ENCODE data around the gene CEMIP. TPM values are rescaled to one million over a fixed set of nuclear protein-coding genes. Genes with fewer than 3 reads are reported as not detected.

CEMIP gene
- total RNA-seq, 1 donor from 2014 or later: 0.52 TPM

- Histone ChIP-seq H3K27ac (ENCODE audit: low read depth, low read length) (no peak overlapping the region), H3K9ac (ENCODE audit: low read depth in 1 of 3, low read length in 3 of 3) (no peak overlapping the region), H3K27me3 (ENCODE audit: control insufficient read depth in 3 of 3, insufficient read depth in 3 of 3, low read length in 3 of 3) (no peaks in the 10 kb centered on the region), H3K4me3 (ENCODE audit: low read length in 3 of 3) (no peak overlapping the region), H3K9me3 (ENCODE audit: control insufficient read depth in 3 of 3, low read length in 3 of 3) (no peaks in the 10 kb centered on the region), H3K36me3 (ENCODE audit: control insufficient read depth in 3 of 3, insufficient read depth in 3 of 3, low read length in 3 of 3) (no peaks in the 10 kb centered on the region), H3K4me1 (ENCODE audit: control insufficient read depth in 3 of 3, insufficient read depth in 3 of 3, low read length in 3 of 3) (peaks cover 0 to 4% (median 0%) of the 10 kb centered on the region in 3 donors)
Measured at GRCh38 chr15:80815106-80815505, 35.9 kb downstream of the CEMIP start.

GRCh38 chr15:80816049-80816653, 37.0 kb downstream of the CEMIP start:
- Histone ChIP-seq H3K27ac (ENCODE audit: low read depth, low read length) (no peak overlapping the region), H3K36me3 (ENCODE audit: control insufficient read depth in 3 of 3, insufficient read depth in 3 of 3, low read length in 3 of 3) (no peaks in the 10 kb centered on the region), H3K27me3 (ENCODE audit: control insufficient read depth in 3 of 3, insufficient read depth in 3 of 3, low read length in 3 of 3) (no peaks in the 10 kb centered on the region), H3K9ac (ENCODE audit: low read depth in 1 of 3, low read length in 3 of 3) (no peak overlapping the region), H3K4me1 (ENCODE audit: control insufficient read depth in 3 of 3, insufficient read depth in 3 of 3, low read length in 3 of 3) (peaks cover 0 to 4% (median 0%) of the 10 kb centered on the region in 3 donors), H3K9me3 (ENCODE audit: control insufficient read depth in 3 of 3, low read length in 3 of 3) (no peaks in the 10 kb centered on the region), H3K4me3 (ENCODE audit: low read length in 3 of 3) (no peak overlapping the region)

GRCh38 chr15:80816936-80817335, 37.8 kb downstream of the CEMIP start:
- H3K27ac ChIP-seq (ENCODE audit: low read depth, low read length): no peak overlapping the region
- H3K27me3 ChIP-seq (ENCODE audit: control insufficient read depth in 3 of 3, insufficient read depth in 3 of 3, low read length in 3 of 3): no peaks in the 10 kb centered on the region
- H3K4me3 ChIP-seq (ENCODE audit: low read length in 3 of 3): no peak overlapping the region
- no peak overlapping the region for H3K9ac ChIP-seq (ENCODE audit: low read depth in 1 of 3, low read length in 3 of 3)
- H3K36me3 ChIP-seq (ENCODE audit: control insufficient read depth in 3 of 3, insufficient read depth in 3 of 3, low read length in 3 of 3): no peaks in the 10 kb centered on the region
- peaks cover 0 to 4% (median 0%) of the 10 kb centered on the region in 3 donors for H3K4me1 ChIP-seq (ENCODE audit: control insufficient read depth in 3 of 3, insufficient read depth in 3 of 3, low read length in 3 of 3)
- no peaks in the 10 kb centered on the region for H3K9me3 ChIP-seq (ENCODE audit: control insufficient read depth in 3 of 3, low read length in 3 of 3)

- no peaks in the 10 kb centered on the region for H3K9me3 ChIP-seq (ENCODE audit: control insufficient read depth in 3 of 3, low read length in 3 of 3)
- H3K27ac ChIP-seq (ENCODE audit: low read depth, low read length): no peak overlapping the region
Measured at GRCh38 chr15:80817901-80818300, 38.7 kb downstream of the CEMIP start.

GRCh38 chr15:80819001-80819400, 39.8 kb downstream of the CEMIP start:
- Histone ChIP-seq H3K4me1 (ENCODE audit: control insufficient read depth in 3 of 3, insufficient read depth in 3 of 3, low read length in 3 of 3) (peaks cover 0 to 4% (median 0%) of the 10 kb centered on the region in 3 donors), H3K36me3 (ENCODE audit: control insufficient read depth in 3 of 3, insufficient read depth in 3 of 3, low read length in 3 of 3) (no peaks in the 10 kb centered on the region), H3K9me3 (ENCODE audit: control insufficient read depth in 3 of 3, low read length in 3 of 3) (no peaks in the 10 kb centered on the region), H3K27me3 (ENCODE audit: control insufficient read depth in 3 of 3, insufficient read depth in 3 of 3, low read length in 3 of 3) (peaks cover 0 to 5% (median 0%) of the 10 kb centered on the region in 3 donors), H3K9ac (ENCODE audit: low read depth in 1 of 3, low read length in 3 of 3) (no peak overlapping the region), H3K4me3 (ENCODE audit: low read length in 3 of 3) (no peak overlapping the region), H3K27ac (ENCODE audit: low read depth, low read length) (no peak overlapping the region)

More at GRCh38 chr15:80817901-80818300, 38.7 kb downstream of the CEMIP start:
- peaks cover 0 to 3% (median 0%) of the 10 kb centered on the region in 3 donors for H3K27me3 ChIP-seq (ENCODE audit: control insufficient read depth in 3 of 3, insufficient read depth in 3 of 3, low read length in 3 of 3)
- H3K4me3 ChIP-seq (ENCODE audit: low read length in 3 of 3): no peak overlapping the region
- H3K36me3 ChIP-seq (ENCODE audit: control insufficient read depth in 3 of 3, insufficient read depth in 3 of 3, low read length in 3 of 3): no peaks in the 10 kb centered on the region
- H3K4me1 ChIP-seq (ENCODE audit: control insufficient read depth in 3 of 3, insufficient read depth in 3 of 3, low read length in 3 of 3): peaks cover 0 to 4% (median 0%) of the 10 kb centered on the region in 3 donors
- H3K9ac ChIP-seq (ENCODE audit: low read depth in 1 of 3, low read length in 3 of 3): no peak overlapping the region

- no peaks in the 10 kb centered on the region for H3K9me3 ChIP-seq (ENCODE audit: control insufficient read depth in 3 of 3, low read length in 3 of 3)
- H3K4me3 ChIP-seq (ENCODE audit: low read length in 3 of 3): no peak overlapping the region
- H3K4me1 ChIP-seq (ENCODE audit: control insufficient read depth in 3 of 3, insufficient read depth in 3 of 3, low read length in 3 of 3): peaks cover 0 to 4% (median 1%) of the 10 kb centered on the region in 3 donors
- no peak overlapping the region for H3K27ac ChIP-seq (ENCODE audit: low read depth, low read length)
- no peak overlapping the region for H3K9ac ChIP-seq (ENCODE audit: low read depth in 1 of 3, low read length in 3 of 3)
- no peaks in the 10 kb centered on the region for H3K36me3 ChIP-seq (ENCODE audit: control insufficient read depth in 3 of 3, insufficient read depth in 3 of 3, low read length in 3 of 3)
- H3K27me3 ChIP-seq (ENCODE audit: control insufficient read depth in 3 of 3, insufficient read depth in 3 of 3, low read length in 3 of 3): peaks cover 0 to 6% (median 0%) of the 10 kb centered on the region in 3 donors
Measured at GRCh38 chr15:80820092-80820491, 40.9 kb downstream of the CEMIP start.

- Histone ChIP-seq H3K9ac (ENCODE audit: low read depth in 1 of 3, low read length in 3 of 3) (no peak overlapping the region), H3K27me3 (ENCODE audit: control insufficient read depth in 3 of 3, insufficient read depth in 3 of 3, low read length in 3 of 3) (peaks cover 0 to 6% (median 0%) of the 10 kb centered on the region in 3 donors), H3K36me3 (ENCODE audit: control insufficient read depth in 3 of 3, insufficient read depth in 3 of 3, low read length in 3 of 3) (no peaks in the 10 kb centered on the region), H3K9me3 (ENCODE audit: control insufficient read depth in 3 of 3, low read length in 3 of 3) (no peaks in the 10 kb centered on the region), H3K27ac (ENCODE audit: low read depth, low read length) (no peak overlapping the region), H3K4me1 (ENCODE audit: control insufficient read depth in 3 of 3, insufficient read depth in 3 of 3, low read length in 3 of 3) (peaks cover 3 to 5% (median 4%) of the 10 kb centered on the region in 3 donors), H3K4me3 (ENCODE audit: low read length in 3 of 3) (no peak overlapping the region)
Measured at GRCh38 chr15:80822256-80822655, 43.1 kb downstream of the CEMIP start.

- Histone ChIP-seq H3K4me3 (ENCODE audit: low read length in 3 of 3) (no peak overlapping the region), H3K36me3 (ENCODE audit: control insufficient read depth in 3 of 3, insufficient read depth in 3 of 3, low read length in 3 of 3) (no peaks in the 10 kb centered on the region), H3K4me1 (ENCODE audit: control insufficient read depth in 3 of 3, insufficient read depth in 3 of 3, low read length in 3 of 3) (peaks cover 3 to 5% (median 4%) of the 10 kb centered on the region in 3 donors), H3K27me3 (ENCODE audit: control insufficient read depth in 3 of 3, insufficient read depth in 3 of 3, low read length in 3 of 3) (peaks cover 0 to 6% (median 0%) of the 10 kb centered on the region in 3 donors), H3K9ac (ENCODE audit: low read depth in 1 of 3, low read length in 3 of 3) (no peak overlapping the region), H3K27ac (ENCODE audit: low read depth, low read length) (no peak overlapping the region), H3K9me3 (ENCODE audit: control insufficient read depth in 3 of 3, low read length in 3 of 3) (no peaks in the 10 kb centered on the region)
Measured at GRCh38 chr15:80822676-80823075, 43.5 kb downstream of the CEMIP start.

- Histone ChIP-seq H3K9ac (ENCODE audit: low read depth in 1 of 3, low read length in 3 of 3) (no peak overlapping the region), H3K4me1 (ENCODE audit: control insufficient read depth in 3 of 3, insufficient read depth in 3 of 3, low read length in 3 of 3) (peaks cover 3 to 5% (median 4%) of the 10 kb centered on the region in 3 donors), H3K27ac (ENCODE audit: low read depth, low read length) (no peak overlapping the region), H3K9me3 (ENCODE audit: control insufficient read depth in 3 of 3, low read length in 3 of 3) (no peaks in the 10 kb centered on the region), H3K36me3 (ENCODE audit: control insufficient read depth in 3 of 3, insufficient read depth in 3 of 3, low read length in 3 of 3) (no peaks in the 10 kb centered on the region), H3K4me3 (ENCODE audit: low read length in 3 of 3) (no peak overlapping the region), H3K27me3 (ENCODE audit: control insufficient read depth in 3 of 3, insufficient read depth in 3 of 3, low read length in 3 of 3) (peaks cover 0 to 6% (median 0%) of the 10 kb centered on the region in 3 donors)
Measured at GRCh38 chr15:80823120-80823519, 44.0 kb downstream of the CEMIP start.

- peaks cover 0 to 5% (median 3%) of the 10 kb centered on the region in 3 donors for H3K4me1 ChIP-seq (ENCODE audit: control insufficient read depth in 3 of 3, insufficient read depth in 3 of 3, low read length in 3 of 3)
- no peak overlapping the region for H3K9ac ChIP-seq (ENCODE audit: low read depth in 1 of 3, low read length in 3 of 3)
- H3K27me3 ChIP-seq (ENCODE audit: control insufficient read depth in 3 of 3, insufficient read depth in 3 of 3, low read length in 3 of 3): peaks cover 0 to 6% (median 3%) of the 10 kb centered on the region in 3 donors
- H3K27ac ChIP-seq (ENCODE audit: low read depth, low read length): no peak overlapping the region
- no peaks in the 10 kb centered on the region for H3K36me3 ChIP-seq (ENCODE audit: control insufficient read depth in 3 of 3, insufficient read depth in 3 of 3, low read length in 3 of 3)
- H3K4me3 ChIP-seq (ENCODE audit: low read length in 3 of 3): peak overlapping the region in 1 of 3 donors; percentile 22
- H3K9me3 ChIP-seq (ENCODE audit: control insufficient read depth in 3 of 3, low read length in 3 of 3): no peaks in the 10 kb centered on the region
Measured at GRCh38 chr15:80823995-80824394, 44.8 kb downstream of the CEMIP start.
